HG02973 (cell line): ENCODE results near the gene CLEC16A.

Experiments used
- ATAC-seq: cut with Tn5 transposase; IDR thresholded peaks from one replicate; pipeline ENCODE4 v1.9.1; 2021; ENCODE audit warnings: moderate library complexity; ENCODE audit not compliant: unreplicated experiment

Gene CLEC16A

DNA sequence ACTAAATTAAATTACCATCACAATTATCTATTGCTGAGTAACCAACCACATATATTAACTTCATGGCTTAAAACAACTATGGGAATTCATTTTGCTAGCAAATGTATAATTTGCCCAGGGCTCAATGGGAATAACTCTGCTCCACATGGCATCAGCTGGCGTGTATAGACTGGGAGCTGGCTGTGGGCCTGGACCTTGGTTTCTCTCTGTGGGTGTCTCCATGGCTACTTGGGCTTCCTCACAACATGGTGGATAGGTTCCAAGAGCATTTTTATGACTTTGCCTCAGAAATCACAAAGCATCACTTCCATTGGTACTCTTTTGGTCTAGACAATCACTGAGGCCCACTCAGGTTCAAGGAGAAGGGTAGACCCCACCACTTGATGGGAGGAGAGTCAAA is 166.8 kb downstream of the CLEC16A start:
- no peak for ATAC-seq

DNA sequence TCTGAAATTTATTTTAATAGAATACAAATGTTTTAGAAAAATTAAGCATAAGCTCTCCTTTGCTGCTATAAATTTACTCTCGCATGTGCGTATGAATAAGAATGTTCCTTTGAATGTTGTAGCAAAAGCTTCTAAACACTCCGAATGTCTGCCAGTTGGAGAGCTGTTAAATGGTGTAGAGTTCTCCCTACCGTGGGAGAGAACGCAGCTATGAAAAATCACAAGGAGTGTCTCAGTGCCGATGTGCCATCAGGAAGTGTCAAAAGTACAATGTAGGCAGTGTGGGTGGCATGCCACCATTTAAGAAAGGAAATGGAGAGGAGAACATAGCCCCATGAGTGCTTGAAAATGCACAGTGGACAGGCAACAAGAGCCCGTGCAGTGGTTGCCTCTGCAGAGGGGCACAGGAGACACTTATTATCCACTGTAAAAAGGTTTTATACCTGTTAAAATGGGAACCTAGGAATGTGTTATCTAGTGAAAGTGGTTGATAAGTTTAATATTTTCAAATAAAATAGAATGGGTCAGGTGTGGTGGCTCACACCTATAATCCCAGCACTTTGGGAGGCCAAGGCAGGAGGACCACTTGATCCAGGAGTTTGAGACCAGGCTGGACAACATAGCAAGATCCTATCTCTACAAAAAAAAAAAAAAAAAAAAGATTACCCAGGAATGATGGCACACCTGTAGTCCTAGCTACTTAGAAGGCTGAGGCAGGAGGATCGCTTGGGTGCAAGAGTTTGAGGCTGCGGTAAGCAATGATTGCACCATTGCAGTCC is 167.7 kb downstream of the CLEC16A start:
- no peak for ATAC-seq

DNA sequence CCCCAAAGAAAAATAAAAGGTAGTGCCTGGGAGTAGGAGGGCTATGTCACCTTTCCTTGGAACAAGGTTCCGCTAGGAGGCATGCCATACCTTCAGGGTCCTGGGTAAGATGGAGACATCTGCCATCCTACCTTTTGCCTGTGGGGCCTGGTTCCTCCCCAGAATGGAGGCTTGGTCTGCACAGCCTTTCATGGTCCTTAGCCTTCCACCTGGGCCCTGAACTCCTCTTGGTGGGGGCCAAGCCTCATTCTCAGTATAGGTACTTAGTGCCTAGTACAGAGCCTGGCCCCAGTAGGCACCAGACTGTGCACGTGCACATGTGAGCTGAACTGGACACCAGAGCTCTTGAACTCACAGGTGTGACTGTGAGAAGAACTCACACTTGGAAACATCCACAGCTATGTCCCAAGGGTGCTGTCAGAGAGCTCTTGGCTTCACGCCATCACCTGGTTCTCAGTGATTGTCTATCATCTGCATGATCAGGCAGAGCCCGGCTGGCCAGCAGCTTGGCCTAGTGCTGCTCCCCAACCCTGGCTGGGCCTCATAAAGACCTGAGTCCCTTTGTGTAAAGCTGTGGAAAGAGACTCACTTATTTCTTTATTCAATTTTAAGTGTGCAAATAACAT is 168.5 kb downstream of the CLEC16A start:
- no peak for ATAC-seq

DNA sequence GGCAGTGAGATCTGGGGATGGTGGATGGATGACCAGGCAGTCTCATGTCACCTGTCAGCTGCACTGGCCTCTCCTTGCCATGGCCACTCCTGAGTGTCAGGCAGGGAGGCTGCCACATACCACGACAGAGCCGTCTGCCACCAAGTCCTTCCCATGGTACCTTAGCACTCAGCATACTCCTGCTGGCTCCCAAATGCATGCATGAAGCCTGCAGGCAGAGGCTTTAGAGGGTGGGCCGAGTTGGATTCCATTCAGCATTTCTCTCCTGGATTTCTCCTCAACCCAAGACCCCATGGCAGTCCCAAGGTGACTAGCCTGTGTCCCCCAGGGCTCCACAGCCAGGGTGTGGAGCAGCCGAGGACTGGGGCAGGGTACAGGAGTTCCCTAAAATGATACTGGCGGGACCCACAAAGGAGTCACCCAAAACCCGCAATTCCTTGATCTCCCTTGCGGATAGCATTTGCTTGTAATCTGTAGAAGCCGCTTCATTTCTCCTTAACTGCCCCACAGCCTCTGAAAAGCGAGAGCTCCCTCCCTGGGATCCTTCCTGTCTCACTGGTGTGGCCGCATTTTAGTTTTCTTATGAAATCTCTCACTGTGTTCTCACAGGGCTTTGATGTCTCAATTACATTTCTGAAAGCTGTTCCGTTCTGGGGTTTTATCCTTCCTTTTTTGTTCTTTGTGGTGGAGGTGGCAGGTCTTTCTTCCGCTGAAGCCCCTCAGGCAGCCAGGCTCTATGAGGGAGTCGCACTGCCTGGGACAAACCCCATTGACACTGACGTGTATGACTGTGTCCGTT is 170.2 kb downstream of the CLEC16A start:
- ATAC-seq = no peak

DNA sequence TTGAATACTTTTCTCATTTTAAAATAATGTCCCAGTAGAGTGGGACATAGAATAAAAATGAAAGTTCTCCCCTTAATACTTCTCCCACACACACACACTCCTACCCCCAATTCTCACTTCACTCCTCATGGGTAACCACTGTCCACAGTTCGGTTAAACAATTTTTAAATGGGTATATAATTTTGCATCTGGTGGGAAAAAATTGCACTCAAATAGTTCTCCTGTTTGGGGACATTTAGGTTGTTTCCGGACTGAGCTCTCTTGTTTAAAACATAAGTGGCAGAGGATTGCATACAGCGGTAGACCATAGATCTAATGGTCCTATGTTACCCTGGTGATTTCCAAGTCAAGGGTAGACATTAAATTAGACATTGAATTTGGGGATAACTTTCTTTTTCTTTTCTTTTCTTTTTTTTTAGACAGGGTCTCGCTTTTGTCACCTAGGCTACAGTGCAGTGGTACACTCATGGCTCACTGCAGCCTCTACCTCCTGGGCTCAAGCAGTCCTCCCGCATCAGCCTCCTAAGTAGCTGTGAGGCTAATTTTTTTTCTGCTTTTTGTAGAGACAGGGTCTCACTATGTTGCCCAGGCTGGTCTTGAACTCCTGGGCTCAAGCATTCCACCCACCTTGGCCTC is 173.3 kb downstream of the CLEC16A start:
- ATAC-seq = no peak

DNA sequence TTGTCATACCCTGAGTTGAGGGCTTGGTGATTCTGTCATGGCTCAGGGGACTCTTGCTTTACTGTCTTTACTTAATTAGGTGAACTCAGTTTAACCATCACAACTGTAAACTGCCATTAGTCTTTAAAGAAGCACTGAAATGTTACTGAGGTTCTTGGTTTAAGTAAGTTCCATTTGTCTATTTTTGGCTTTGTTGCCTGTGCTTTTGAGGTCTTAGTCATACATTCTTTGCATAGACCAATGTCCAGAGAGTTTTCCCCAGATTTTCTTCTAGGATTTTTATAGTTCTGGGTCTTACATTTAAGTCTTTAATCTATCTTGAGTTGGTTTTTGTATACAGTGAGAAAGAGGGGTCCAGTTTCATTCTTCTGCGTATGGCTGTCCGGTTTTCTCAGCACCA is 174.1 kb downstream of the CLEC16A start:
- no peak for ATAC-seq

DNA sequence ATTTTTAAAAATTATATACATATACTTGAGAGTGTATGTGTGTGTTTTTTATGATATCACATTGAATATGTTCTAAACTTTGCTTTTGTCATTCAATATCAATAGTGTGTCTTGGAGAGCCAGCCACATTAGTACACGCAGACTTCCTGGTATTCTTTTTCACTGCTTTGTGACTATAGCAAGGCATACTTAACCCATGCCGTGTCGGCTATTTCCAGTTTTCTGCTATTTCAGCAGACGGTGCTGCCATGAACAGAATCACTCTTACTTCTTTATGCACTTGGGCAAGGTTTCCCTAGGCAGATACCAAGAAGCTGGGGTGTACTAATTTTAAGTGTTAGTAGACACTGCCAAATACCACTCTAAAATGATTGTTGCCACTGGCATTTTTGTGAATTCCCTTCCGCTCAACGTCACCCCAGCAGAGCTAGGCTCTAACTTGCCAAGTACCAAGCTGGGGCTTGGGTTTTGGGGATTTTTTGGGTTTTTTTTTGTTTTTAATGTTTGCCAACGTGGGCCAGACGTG is 176.8 kb downstream of the CLEC16A start:
- ATAC-seq = no peak

DNA sequence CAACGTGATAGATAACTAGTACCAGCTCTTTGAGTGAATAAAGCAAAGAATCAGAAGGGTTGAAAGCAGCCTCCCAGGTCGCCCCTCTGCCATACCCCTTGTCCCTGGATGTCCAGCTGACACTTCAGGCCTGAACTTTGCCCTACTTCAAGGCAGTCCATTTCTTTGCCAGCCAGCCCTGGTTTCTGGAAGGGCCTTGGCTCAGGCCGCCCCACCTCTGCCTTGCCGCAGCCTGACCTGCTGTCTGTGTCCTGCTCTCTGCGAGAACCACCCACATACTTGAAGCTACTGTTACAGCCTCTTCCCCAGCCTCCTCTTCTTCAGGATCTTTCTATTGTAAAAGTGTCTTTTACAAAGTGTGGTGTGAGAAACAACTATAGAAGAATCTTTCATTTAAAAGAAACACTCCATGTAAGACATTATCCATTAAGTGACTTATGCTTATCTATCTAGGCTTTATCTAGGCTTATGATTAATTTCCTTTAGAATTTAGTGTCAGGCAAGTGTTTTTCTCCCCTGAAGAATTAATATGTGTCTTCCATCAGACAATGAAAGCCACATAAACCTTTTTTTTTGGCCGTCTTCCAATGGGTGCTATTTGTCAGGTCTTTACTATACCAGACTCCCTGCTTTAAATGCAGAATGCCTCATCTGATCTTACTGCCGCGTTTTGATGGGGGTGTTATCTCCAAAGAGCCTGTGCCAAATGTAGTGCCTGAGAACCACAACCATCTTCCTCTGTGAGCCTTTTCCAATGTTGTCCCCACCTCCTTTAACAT is 177.7 kb downstream of the CLEC16A start:
- ATAC-seq = no peak

DNA sequence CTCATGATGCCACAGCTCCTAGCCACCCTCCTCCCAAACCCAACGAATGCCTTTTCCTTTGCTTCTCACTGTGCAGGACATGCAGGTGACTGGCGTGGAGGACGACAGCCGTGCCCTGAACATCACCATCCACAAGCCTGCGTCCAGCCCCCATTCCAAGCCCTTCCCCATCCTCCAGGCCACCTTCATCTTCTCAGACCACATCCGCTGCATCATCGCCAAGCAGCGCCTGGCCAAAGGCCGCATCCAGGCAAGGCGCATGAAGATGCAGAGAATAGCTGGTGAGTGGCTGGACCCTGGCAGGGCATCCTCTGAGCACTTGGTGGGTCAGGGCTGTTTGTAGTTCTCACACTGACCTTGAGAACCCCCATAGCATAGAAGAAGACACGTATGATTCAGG is 179.3 kb downstream of the CLEC16A start:
- ATAC-seq = no peak

DNA sequence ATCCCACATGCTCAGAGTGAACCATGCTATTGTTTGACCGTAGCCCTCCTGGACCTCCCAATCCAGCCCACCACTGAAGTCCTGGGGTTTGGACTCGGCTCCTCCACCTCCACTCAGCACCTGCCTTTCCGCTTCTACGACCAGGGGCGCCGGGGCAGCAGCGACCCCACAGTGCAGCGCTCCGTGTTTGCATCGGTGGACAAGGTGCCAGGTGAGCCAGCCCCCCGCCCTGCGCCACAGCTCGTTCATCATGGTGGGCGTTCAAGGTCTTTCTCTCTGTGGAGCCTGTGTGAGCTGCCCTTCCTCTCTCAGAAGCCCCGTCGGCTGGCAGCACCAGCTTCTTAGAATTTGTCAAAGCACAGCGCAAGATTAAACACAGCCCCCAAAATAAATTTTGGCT is 181.6 kb downstream of the CLEC16A start:
- ATAC-seq = no peak

DNA sequence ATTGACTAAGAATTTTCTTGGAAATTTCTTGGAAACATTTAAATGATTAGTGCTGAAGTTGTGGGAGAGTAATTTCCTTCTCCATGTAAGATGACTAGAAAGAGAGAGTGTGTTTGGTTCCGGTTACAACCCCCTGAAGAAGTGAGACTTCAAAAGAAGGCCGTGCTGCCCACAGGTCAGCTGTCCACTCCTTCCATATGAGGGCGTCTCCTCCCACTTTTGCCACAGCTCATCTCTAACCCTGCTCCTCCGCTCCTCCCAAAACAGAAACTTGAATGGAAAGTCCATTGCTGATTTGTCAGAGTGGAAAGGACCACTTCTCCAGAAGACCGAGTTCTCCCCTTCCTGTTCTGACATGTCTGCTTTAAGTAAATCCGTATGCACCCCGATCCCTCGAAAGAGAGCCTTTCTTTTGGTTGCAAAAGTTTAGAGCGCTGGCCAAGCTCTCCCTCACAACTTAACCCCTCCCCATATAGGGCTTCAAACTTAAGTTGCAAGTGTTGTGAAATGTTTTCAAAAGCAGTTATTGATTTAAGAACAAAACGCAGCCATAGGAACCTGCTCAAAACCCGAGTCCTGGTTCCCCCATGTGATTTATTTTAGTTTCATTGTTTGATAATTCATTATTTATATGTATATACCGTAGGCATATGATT is 182.2 kb downstream of the CLEC16A start:
- ATAC-seq = no peak

DNA sequence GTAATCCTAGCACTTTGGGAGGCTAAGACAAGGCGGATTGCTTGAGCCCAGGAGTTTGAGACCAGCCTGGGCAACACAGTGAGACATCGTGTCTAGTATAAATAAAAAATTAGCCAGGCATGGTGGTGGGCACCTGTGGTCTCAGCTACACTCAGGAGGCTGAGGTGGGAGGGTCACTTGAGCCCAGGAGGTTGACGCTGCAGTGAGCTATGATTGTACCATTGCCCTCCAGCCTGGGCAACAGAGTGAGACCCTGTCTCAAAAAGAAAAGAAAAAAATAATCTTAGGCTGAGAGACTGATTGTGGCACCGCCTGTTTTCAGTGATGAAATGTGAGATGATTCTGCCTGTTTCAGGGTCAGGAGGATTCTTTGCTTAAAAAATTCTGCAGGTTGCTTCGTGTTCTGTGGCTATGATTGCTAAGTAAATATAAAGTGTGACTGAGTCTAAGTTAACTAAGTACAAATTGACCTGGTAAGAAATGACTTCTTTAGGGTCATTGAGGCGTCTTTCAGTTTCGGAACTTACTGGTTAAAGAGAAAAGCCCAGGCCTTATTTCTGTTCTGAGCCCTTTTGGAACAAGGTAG is 183.3 kb downstream of the CLEC16A start:
- no peak for ATAC-seq

DNA sequence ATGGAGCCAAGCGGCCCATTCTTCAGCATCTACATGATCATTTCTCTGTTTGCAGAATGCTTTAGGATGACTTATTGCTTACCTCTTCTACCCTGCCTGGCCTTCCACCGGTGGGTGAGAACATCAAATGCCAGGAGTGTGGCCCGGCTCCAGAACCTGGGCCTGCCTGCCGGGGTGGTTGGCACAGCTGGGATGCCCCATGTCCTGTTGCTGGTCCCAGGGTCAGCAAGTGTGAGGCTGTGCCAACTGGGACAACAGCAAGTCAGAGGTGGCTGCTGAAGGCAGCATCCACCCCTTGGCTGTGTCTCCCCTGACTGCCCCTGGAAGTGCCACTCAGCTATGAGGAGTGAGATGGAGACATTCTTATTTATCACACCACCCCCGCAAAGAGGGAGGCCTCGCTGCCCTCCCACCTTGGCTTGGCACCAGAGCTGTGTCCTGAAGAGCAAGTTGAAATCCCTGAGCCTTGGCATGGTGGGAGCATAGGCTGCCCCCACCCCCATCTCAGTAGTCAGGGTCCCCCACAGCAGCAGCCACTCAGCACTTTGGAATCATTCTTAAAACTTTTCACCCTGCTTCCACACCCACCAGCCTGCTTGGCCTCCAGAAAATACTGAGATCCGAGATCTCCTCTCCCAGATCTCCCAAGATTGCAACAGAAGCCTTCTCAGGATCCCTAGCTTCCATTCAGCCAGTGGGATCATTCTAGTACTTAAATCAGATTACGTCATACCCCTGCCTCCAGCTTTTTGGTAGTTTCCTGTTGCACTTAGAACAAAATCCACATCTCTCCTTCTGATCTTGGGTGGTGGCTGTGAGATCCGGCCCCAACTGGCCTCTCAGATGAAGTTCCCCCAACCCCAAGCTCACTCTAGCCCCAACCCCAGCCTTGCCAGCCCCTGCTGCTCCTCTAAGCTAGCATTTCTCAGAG is 184.1 kb downstream of the CLEC16A start:
- no peak for ATAC-seq

DNA sequence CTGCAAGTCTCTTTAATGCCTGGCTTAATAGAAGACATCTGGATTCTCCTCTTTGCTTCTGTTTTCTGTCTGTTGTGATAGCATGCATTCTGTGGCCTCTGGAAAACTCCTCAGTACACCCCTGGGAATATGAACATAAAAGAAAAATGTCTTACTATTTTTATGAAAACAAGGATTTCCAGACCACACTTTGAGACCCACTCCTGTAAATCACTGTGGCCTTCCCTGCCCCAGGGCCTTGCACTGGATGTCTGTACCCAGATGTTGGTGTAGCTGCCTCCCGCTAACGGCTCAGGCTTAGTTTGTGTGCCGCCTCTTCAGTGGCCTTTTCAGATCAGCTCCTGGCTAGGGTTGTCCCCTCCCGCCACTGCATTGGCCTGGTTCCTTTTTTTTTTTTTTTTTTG is 185.0 kb downstream of the CLEC16A start:
- no peak for ATAC-seq

DNA sequence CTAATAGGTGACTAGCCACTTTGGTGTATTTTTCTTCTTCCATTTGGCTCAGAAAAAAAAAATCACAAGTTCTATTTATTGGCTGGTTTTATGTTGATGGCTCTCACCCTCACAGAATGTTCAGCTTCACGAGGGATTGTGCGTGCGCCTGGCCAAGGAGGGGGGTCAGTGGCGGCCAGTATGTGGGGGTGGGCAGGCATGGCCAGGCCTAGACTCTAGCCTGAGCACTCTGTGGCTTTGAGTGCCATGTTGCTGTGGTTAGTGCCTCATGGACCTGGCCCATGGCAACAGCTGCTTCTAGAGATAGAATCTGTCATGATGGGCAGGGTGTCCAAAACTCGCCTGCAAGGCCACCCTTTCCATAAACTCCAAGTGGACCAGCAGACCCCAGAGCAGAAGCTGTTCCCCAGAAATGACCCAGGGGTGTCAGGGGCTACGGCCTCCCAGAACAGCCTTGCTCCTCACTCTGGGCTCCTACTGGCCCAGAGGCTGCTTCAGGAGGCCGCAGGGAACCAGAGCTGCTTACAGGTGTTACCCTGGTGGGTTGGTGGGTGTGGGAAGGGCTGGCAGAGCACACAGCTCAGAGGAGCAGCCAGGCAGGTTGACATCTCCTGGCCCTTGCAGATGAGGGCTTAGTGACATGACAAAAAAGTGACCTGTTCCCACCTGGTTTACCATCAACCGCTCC is 186.8 kb downstream of the CLEC16A start:
- ATAC-seq = no peak

DNA sequence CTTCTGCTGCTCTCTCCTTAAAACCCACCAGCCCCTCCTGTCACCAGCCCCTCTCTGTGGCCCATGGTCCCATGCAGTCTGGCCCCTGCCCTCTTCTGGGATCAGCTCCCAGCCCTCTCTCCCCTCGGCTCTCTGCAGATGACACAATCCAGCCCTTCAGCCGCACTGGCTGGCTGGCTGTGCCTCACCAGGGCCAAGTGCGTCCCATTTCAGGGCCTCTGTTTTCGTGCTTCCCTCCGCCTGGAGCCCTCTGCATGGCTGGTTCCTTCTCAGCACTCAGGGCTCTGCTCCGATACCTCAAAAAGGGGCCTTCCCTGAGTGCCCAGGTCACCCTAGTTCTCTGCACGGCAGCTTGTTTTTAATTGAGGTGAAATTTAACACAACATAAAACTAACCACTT is 187.3 kb downstream of the CLEC16A start:
- ATAC-seq = no peak

DNA sequence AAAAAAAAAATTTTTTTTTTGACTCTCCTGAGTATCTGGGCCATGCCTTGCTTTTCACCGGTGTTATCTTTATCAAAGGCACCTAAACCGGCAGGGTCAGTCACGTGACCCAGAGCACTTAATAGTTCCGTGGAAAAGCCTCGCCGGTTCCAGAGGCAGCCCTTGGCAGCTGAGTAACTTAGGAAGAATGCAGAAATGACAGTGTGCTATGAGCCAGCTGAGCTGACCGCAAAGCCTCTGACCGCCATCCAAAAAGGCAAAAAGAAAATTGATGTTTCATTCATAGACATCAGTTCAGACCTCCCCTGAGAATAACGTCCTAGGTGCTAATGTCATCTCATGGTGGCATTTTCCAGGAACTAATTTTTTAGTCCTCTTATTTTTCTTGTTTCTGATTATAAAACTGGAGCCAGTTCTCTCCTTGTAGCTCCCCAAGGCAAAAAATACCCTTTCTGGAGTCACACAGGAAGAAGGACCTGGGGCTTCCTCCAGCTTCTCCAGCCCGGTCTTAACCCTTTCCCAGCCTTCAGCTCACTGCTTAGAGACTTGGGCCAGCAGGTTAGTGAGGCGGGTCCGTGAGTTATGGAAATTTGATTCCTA is 189.1 kb downstream of the CLEC16A start:
- no peak for ATAC-seq
